Tibial artery (tissue), 4 donors: ENCODE data around the gene PAWR.

Experiments
- DNase-seq, 2 donors: peaks; one replicate each; pipeline ENCODE4 v3.0.0-alpha.2; 2019
- H3K27ac ChIP-seq, 2 donors: fragments of 200-600 bp; sonication (generic) in 1 of 2; 1 replicate in 1 of 2; 2 replicates in 1 of 2; pipeline ENCODE4 v1.5.1; 2018 to 2019; ENCODE audit warnings: mild to moderate bottlenecking in 1 of 2
- H3K27me3 ChIP-seq, 2 donors: fragments of 200-600 bp; sonication (generic) in 1 of 2; one replicate each; pipeline versions ENCODE4 v1.5.1 to v1.6.0; 2016 to 2019
- H3K36me3 ChIP-seq, 3 donors: fragments of 200-600 bp; sonication (generic) in 2 of 3; one replicate each; pipeline ENCODE4 v1.5.1; 2016 to 2019; ENCODE audit warnings: mild to moderate bottlenecking in 2 of 3
- H3K4me1 ChIP-seq, 4 donors: fragments of 200-600 bp; sonication (generic) in 2 of 4; 1 replicate in 3 of 4; 2 replicates in 1 of 4; pipeline ENCODE4 v1.5.1; 2016 to 2019
- H3K4me3 ChIP-seq, 2 donors: fragments of 200-600 bp; sonication (generic) in 1 of 2; 1 replicate in 1 of 2; 2 replicates in 1 of 2; pipeline ENCODE4 v1.5.1; 2018 to 2019; ENCODE audit warnings: mild to moderate bottlenecking in 2 of 2
- H3K9me3 ChIP-seq, 3 donors: fragments of 200-600 bp; sonication (generic) in 1 of 3; one replicate each; pipeline ENCODE4 v1.5.1; 2016 to 2019
- intact Hi-C: fragments of 100-400 bp; cut with DNase I; formaldehyde crosslinking; loops from one replicate; pipeline ENCODE4 v1.15.0; 2023; ENCODE audit warnings: low total_unique reads
- TF ChIP-seq, protein P1 (sequence below), 2 experiments: fragments of 200-600 bp in 1 of 2; fragments of 450-650 bp in 1 of 2; IDR thresholded peaks; one replicate each; pipeline ENCODE4 v1.5.1; 2017 to 2019; ENCODE audit warnings: antibody characterized with exemption in 2 of 2, mild to moderate bottlenecking in 1 of 2, moderate library complexity in 1 of 2

PAWR gene

GRCh38 chr12:79689477-79690141, 1.2 kb downstream of the PAWR start:
- TF ChIP-seq, protein P1, sequence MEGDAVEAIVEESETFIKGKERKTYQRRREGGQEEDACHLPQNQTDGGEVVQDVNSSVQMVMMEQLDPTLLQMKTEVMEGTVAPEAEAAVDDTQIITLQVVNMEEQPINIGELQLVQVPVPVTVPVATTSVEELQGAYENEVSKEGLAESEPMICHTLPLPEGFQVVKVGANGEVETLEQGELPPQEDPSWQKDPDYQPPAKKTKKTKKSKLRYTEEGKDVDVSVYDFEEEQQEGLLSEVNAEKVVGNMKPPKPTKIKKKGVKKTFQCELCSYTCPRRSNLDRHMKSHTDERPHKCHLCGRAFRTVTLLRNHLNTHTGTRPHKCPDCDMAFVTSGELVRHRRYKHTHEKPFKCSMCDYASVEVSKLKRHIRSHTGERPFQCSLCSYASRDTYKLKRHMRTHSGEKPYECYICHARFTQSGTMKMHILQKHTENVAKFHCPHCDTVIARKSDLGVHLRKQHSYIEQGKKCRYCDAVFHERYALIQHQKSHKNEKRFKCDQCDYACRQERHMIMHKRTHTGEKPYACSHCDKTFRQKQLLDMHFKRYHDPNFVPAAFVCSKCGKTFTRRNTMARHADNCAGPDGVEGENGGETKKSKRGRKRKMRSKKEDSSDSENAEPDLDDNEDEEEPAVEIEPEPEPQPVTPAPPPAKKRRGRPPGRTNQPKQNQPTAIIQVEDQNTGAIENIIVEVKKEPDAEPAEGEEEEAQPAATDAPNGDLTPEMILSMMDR (IDR thresholded peaks at IDR 0.05): no peak
- no peaks in the 10 kb centered on the region for H3K36me3 ChIP-seq
- intact Hi-C loops: loop anchor here (5.0 kb wide), 2 partner anchors 137 to 498 kb away; no protein-coding TSS in a partner anchor
- H3K9me3 ChIP-seq: no peaks in the 10 kb centered on the region
- H3K4me1 ChIP-seq: peaks cover 0 to 40% (median 12%) of the 10 kb centered on the region in 4 donors
- peak overlapping the region; percentile 93 to 97 for H3K4me3 ChIP-seq
- peak; percentile 35 to 69 for DNase-seq
- peak overlapping the region; percentile 98 for H3K27ac ChIP-seq
- no peaks in the 10 kb centered on the region for H3K27me3 ChIP-seq

DNA sequence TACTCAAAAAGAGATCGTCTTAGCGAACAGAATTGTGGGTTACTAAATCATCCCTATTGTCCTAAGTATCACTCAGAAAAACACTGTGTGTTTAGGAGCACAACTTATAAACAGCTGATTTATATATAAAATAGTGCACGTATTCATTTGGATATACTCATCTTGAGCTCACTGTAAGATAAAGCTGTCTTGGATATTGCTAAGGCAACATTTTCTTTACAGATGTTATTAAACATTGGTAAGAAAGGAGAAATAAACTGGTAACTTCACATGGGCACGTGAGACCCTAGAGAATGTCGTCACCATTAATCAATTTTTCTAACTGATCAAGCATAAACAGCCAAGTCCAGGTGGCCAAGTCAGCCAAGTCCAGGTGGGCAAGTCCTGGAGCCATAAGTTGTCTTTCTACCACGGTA, 1.7 kb downstream of the PAWR start:
- peaks cover 0 to 45% (median 15%) of the 10 kb centered on the region in 4 donors for H3K4me1 ChIP-seq
- H3K27me3 ChIP-seq: no peaks in the 10 kb centered on the region
- DNase-seq: no peak
- intact Hi-C loops: no loop called here
- H3K36me3 ChIP-seq: no peaks in the 10 kb centered on the region
- H3K9me3 ChIP-seq: no peaks in the 10 kb centered on the region
- TF ChIP-seq, protein P1 (IDR thresholded peaks at IDR 0.05): no peak
- H3K4me3 ChIP-seq: peak overlapping the region; percentile 93 to 97
- H3K27ac ChIP-seq: peak overlapping the region; percentile 98

DNA sequence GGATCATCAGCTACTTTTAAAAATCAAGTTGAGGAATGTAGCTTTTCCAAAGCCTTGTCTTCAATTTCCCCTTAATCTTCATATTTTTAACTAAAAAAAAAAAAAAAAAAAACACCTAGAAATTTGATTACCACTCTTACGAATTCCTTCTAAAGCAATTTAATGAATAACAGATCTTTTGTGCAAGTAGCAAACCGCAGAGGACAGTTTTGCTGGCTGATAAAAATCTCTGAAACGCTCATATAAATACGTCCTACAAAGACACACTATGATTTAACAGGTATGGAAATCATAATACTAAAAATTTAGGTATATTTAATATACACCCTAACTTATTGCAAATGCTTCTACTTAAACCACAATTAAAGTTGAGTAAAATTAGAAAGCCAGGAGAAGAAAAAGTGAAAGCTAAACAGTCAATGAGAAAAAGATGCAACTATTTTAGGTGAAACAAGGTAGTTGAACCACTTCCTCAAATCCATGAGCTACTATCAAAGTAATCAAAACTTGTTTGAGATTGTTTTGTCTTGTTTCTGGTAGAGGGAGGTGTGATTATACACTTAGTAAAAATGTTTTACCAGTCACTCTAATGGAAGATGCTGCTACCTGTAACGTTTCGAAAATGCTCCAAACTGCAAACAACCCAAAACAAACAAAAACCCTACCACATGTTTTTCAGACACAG, 2.2 kb downstream of the PAWR start:
- intact Hi-C loops: no loop called here
- Histone ChIP-seq H3K27ac (peak overlapping the region; percentile 98), H3K27me3 (no peaks in the 10 kb centered on the region), H3K4me1 (peaks cover 0 to 46% (median 15%) of the 10 kb centered on the region in 4 donors), H3K4me3 (peak overlapping the region; percentile 93 to 97), H3K9me3 (no peaks in the 10 kb centered on the region), H3K36me3 (no peaks in the 10 kb centered on the region)
- TF ChIP-seq, protein P1 (IDR thresholded peaks at IDR 0.05): no peak
- DNase-seq: no peak

- Histone ChIP-seq H3K27me3 (no peaks in the 10 kb centered on the region), H3K9me3 (no peaks in the 10 kb centered on the region), H3K4me1 (peaks cover 0 to 50% (median 15%) of the 10 kb centered on the region in 4 donors), H3K4me3 (peak overlapping the region; percentile 93 to 97), H3K36me3 (no peaks in the 10 kb centered on the region), H3K27ac (peak overlapping the region; percentile 98)
- TF ChIP-seq, protein P1 (IDR thresholded peaks at IDR 0.05): no peak
- DNase-seq: no peak
- intact Hi-C loops: no loop called here
Measured at GRCh38 chr12:79687711-79688260, 3.0 kb downstream of the PAWR start.

DNA sequence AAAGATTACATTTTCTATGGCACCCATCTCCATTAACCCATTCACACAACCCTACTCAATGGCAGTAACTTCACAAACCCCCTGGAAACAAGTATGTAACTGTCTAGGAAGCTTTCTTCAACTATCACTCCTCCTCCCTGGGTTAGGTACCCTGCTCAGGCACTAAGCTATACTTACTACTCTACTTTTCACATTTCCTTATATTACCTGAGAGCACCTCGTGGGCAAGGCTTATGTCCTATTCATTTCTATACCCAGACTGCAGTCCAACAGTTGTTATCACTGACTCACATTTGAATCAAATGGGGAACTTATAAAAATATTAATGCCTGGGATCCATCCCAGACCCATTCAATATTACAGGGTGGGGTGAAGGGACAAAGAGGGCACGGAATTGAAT, 4.6 kb downstream of the PAWR start:
- H3K4me1 ChIP-seq: peaks cover 0 to 55% (median 23%) of the 10 kb centered on the region in 4 donors

More for the DNA sequence above, 4.6 kb downstream of the PAWR start:
- intact Hi-C loops: no loop called here
- Histone ChIP-seq H3K4me3 (peak overlapping the region; percentile 93 to 97), H3K27ac (peak overlapping the region in 1 of 2 donors; percentile 98), H3K9me3 (no peaks in the 10 kb centered on the region), H3K27me3 (no peaks in the 10 kb centered on the region), H3K36me3 (no peaks in the 10 kb centered on the region)
- DNase-seq: no peak
- TF ChIP-seq, protein P1 (IDR thresholded peaks at IDR 0.05): no peak
